Tibial artery (tissue), 4 donors: Measurements from ENCODE around the gene TMC6.

ENCODE experiments used
- DNase-seq, 2 donors: peaks; one replicate each; pipeline ENCODE4 v3.0.0-alpha.2; 2019
- H3K27ac ChIP-seq, 2 donors: fragments of 200-600 bp; sonication (generic) in 1 of 2; 1 replicate in 1 of 2; 2 replicates in 1 of 2; pipeline ENCODE4 v1.5.1; 2018 to 2019; ENCODE audit warnings: mild to moderate bottlenecking in 1 of 2
- H3K27me3 ChIP-seq, 2 donors: fragments of 200-600 bp; sonication (generic) in 1 of 2; one replicate each; pipeline versions ENCODE4 v1.5.1 to v1.6.0; 2016 to 2019
- H3K36me3 ChIP-seq, 3 donors: fragments of 200-600 bp; sonication (generic) in 2 of 3; one replicate each; pipeline ENCODE4 v1.5.1; 2016 to 2019; ENCODE audit warnings: mild to moderate bottlenecking in 2 of 3
- H3K4me1 ChIP-seq, 4 donors: fragments of 200-600 bp; sonication (generic) in 2 of 4; 1 replicate in 3 of 4; 2 replicates in 1 of 4; pipeline ENCODE4 v1.5.1; 2016 to 2019
- H3K4me3 ChIP-seq, 2 donors: fragments of 200-600 bp; sonication (generic) in 1 of 2; 1 replicate in 1 of 2; 2 replicates in 1 of 2; pipeline ENCODE4 v1.5.1; 2018 to 2019; ENCODE audit warnings: mild to moderate bottlenecking in 2 of 2
- H3K9me3 ChIP-seq, 3 donors: fragments of 200-600 bp; sonication (generic) in 1 of 3; one replicate each; pipeline ENCODE4 v1.5.1; 2016 to 2019
- intact Hi-C: fragments of 100-400 bp; cut with DNase I; formaldehyde crosslinking; loops from one replicate; pipeline ENCODE4 v1.15.0; 2023; ENCODE audit warnings: low total_unique reads
- TF ChIP-seq, protein P1 (sequence below), 2 experiments: fragments of 200-600 bp in 1 of 2; fragments of 450-650 bp in 1 of 2; IDR thresholded peaks; one replicate each; pipeline ENCODE4 v1.5.1; 2017 to 2019; ENCODE audit warnings: antibody characterized with exemption in 2 of 2, mild to moderate bottlenecking in 1 of 2, moderate library complexity in 1 of 2

The TMC6 gene

DNA sequence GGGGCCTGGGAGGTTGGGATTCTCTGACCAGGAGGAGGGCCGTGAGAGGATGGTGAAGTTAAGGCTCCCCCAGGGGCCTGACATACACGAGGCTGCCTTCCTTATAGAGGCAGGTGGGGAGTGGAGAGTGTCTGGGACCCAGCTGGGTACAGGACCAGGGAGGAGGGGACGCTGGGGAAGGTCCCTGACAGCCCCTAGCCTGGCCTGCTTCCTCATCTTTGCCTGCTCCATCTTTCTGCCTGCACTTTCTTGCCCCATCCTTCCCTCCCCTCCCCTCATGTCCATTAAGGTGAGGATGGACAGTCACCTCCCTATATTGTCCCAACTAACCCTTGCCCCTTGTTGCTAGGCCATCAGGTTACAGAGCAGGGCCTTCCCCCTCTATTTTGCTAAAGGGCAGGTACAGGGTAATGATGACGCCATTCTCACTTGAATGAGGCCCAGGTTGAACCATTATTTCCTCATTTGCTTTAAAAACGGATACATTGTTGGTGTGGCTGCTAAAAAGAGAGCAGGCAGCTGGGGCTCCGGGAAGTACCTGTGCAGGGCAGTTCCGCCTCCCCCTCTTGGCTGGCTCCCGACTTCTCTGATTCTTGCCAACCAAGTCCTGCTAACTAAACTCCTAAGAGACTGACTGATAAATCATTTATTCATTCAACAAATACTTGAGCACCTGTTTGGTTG lies 18.9 kb upstream of the TMC6 start:
- H3K27me3 ChIP-seq, result peaks cover 0 to 10% of the 10 kb centered on the region in 2 donors
- no peaks in the 10 kb centered on the region for H3K9me3 ChIP-seq
- H3K36me3 ChIP-seq, result no peaks in the 10 kb centered on the region
- H3K4me1 ChIP-seq, result peaks cover 0 to 22% (median 19%) of the 10 kb centered on the region in 4 donors
- no peak overlapping the region for H3K4me3 ChIP-seq
- intact Hi-C loops, result no loop called here
- DNase-seq, result no peak
- H3K27ac ChIP-seq, result no peak overlapping the region
- TF ChIP-seq, protein P1, sequence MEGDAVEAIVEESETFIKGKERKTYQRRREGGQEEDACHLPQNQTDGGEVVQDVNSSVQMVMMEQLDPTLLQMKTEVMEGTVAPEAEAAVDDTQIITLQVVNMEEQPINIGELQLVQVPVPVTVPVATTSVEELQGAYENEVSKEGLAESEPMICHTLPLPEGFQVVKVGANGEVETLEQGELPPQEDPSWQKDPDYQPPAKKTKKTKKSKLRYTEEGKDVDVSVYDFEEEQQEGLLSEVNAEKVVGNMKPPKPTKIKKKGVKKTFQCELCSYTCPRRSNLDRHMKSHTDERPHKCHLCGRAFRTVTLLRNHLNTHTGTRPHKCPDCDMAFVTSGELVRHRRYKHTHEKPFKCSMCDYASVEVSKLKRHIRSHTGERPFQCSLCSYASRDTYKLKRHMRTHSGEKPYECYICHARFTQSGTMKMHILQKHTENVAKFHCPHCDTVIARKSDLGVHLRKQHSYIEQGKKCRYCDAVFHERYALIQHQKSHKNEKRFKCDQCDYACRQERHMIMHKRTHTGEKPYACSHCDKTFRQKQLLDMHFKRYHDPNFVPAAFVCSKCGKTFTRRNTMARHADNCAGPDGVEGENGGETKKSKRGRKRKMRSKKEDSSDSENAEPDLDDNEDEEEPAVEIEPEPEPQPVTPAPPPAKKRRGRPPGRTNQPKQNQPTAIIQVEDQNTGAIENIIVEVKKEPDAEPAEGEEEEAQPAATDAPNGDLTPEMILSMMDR (IDR thresholded peaks at IDR 0.05), result no peak

DNA sequence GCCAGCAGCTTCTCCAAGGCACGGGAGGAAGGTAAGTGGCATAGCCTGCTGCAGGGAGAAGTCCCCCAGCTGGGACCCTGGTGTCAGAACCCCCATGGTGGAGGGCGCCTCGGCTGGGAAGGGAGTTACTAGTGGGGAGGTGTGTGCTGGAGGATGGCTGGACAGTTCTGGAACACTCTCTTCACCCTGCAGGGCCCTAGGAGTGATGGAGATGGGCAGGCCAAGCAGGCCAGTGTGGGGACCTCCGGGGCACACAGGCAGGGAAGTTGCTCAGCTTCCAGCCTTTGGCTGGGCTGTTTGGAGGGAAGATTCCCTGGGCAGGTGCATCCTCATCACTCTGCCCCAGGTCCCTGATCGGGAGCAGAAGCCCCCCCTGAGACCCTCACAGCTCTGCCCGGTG lies 18.3 kb upstream of the TMC6 start:
- intact Hi-C loops, result no loop called here
- no peak overlapping the region for H3K4me3 ChIP-seq

DNA sequence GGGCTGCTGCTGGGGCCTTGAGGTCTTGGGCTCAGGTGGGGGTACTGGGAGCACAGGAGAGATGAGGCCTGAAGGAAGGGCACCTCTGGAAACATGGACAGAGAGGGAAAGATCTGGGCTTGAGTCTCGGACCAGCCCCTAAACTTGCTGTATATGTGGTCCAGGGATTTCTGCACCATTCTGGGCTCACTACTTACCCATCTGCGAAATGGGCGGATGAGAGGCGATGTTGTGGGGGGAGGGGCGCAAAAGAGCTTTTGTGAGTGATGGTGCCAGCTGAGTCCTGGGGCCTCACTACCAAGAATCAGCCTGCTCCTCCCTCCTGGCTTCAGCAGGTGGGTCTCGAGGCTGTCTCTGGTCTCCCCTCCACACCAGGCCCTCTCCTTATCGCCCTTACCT lies 17.9 kb upstream of the TMC6 start:
- peaks cover 0 to 22% (median 19%) of the 10 kb centered on the region in 4 donors for H3K4me1 ChIP-seq
- intact Hi-C loops, result no loop called here
- no peaks in the 10 kb centered on the region for H3K9me3 ChIP-seq
- no peak overlapping the region for H3K4me3 ChIP-seq
- H3K36me3 ChIP-seq, result no peaks in the 10 kb centered on the region
- DNase-seq, result no peak
- no peak overlapping the region for H3K27ac ChIP-seq
- peaks cover 0 to 20% of the 10 kb centered on the region in 2 donors for H3K27me3 ChIP-seq
- TF ChIP-seq, protein P1 (IDR thresholded peaks at IDR 0.05), result no peak

More for the DNA sequence above, 18.3 kb upstream of the TMC6 start:
- DNase-seq, result no peak
- peaks cover 0 to 22% (median 19%) of the 10 kb centered on the region in 4 donors for H3K4me1 ChIP-seq
- H3K36me3 ChIP-seq, result no peaks in the 10 kb centered on the region
- no peak overlapping the region for H3K27ac ChIP-seq
- H3K9me3 ChIP-seq, result no peaks in the 10 kb centered on the region
- TF ChIP-seq, protein P1 (IDR thresholded peaks at IDR 0.05), result no peak
- H3K27me3 ChIP-seq, result peaks cover 0 to 16% of the 10 kb centered on the region in 2 donors

DNA sequence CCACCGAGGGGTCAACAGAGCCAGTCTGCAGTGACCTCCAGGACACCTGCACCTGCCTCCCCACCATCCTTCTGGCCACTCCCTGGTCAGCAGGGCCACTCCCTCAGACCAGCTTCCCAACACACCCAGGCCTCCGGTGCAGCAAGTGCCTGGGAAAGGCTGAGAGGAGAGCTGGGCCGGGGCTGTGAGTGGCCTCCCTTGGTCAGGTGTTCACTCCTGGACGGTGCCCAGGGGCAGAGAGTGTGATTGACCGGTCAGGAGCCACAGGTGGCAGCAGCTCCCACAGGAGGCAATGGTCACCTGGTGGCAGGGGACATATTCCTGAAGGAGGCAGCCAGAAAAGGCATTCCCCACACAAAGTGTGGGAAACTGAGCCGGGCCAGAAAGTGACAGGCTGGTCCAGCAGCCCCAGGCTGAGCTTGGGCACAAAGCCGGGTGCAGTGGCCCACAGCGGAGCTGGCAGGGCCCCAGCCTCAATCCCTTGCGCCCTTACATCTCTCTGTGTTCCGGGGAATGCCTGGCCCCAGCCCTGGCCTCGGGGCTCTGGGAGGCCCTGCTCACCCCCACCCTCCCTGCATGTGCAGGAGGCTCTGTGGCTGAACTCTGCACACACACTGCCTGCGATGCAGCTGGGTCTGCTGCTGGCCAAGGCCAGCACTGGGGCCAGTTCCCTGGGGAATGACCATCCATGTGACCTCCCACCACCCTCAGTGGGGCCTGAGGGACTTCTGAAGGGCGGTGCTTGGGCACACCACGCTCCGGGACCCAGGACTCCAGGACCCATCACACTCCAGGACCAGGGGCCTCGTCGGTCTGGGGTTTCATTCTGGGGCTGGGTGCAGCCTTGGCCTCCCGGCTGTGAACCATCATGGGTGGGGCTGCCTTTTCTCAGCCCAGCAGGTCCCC lies 16.4 kb upstream of the TMC6 start:
- intact Hi-C loops, result no loop called here
- H3K4me1 ChIP-seq, result peaks cover 0 to 33% (median 28%) of the 10 kb centered on the region in 4 donors
- TF ChIP-seq, protein P1 (IDR thresholded peaks at IDR 0.05), result no peak
- H3K36me3 ChIP-seq, result no peaks in the 10 kb centered on the region
- no peak for DNase-seq
- no peak overlapping the region for H3K4me3 ChIP-seq
- peaks cover 0 to 25% of the 10 kb centered on the region in 2 donors for H3K27me3 ChIP-seq
- H3K27ac ChIP-seq, result peak overlapping the region in 1 of 2 donors; percentile 35
- no peaks in the 10 kb centered on the region for H3K9me3 ChIP-seq

DNA sequence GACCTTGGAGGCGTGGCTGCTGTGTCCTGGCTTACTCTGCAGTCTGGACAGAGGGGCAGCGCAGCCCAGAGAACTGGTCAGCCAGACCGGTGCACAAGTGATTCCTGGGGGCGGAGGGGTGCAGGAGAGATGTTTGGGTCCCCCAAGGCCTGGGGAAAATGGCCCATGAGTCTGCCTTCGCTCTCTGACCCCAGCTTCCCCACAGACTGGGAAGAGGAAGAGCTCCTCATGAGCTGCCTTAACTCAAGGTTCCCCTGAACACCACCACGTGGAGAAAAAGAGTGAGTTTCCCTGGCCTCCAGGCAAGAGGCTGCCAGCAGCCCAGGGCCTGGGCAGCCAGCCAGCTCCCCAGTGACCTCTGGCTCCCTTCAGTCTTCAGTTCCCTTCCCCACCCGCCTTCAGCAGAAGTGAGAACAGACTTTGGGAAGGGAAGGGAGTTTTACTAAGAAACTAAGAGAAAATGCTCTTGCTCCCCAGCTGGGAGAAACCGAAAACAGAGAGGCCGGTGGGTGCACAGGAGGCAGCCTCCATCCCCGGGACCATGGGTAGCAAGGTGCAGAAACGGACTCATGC lies 15.7 kb upstream of the TMC6 start:
- peak overlapping the region in 1 of 2 donors; percentile 35 for H3K27ac ChIP-seq
- H3K27me3 ChIP-seq, result peaks cover 0 to 25% of the 10 kb centered on the region in 2 donors
- peaks cover 0 to 34% (median 28%) of the 10 kb centered on the region in 4 donors for H3K4me1 ChIP-seq
- no peak overlapping the region for H3K4me3 ChIP-seq
- TF ChIP-seq, protein P1 (IDR thresholded peaks at IDR 0.05), result peak in 1 of 2 experiments; percentile 9
- peak; percentile 77 to 90 for DNase-seq
- no peaks in the 10 kb centered on the region for H3K36me3 ChIP-seq
- intact Hi-C loops, result no loop called here
- no peaks in the 10 kb centered on the region for H3K9me3 ChIP-seq
